MM.1S (cell line): ENCODE results near the gene AGO3.

ENCODE experiments used
- DNase-seq: peaks from one replicate; pipeline ENCODE4 v3.0.0-alpha.2; 2015
- H2AFZ ChIP-seq: fragments of 300-600 bp; sonication (generic); 2 replicates; pipeline ENCODE4 v1.6.0; 2016; ENCODE audit warnings: antibody characterized with exemption, low read length
- H3F3A ChIP-seq: fragments of 300-600 bp; sonication (generic); 2 replicates; pipeline ENCODE4 v1.6.1; 2016; ENCODE audit warnings: mild to moderate bottlenecking, antibody characterized with exemption, low read length, moderate library complexity, mixed read lengths; ENCODE audit not compliant: insufficient read depth
- H3K27ac ChIP-seq: fragments of 300-600 bp; sonication (generic); 2 replicates; pipeline ENCODE4 v1.5.1; 2016; ENCODE audit warnings: mild to moderate bottlenecking, low read length
- H3K27me3 ChIP-seq: fragments of 300-600 bp; sonication (generic); replicated peaks from 2 replicates; pipeline ENCODE4 v1.6.0; 2016; ENCODE audit warnings: low read length; ENCODE audit not compliant: insufficient read depth
- H3K36me3 ChIP-seq: fragments of 300-600 bp; sonication (generic); replicated peaks from 2 replicates; pipeline ENCODE4 v1.6.1; 2016; ENCODE audit warnings: mild to moderate bottlenecking, low read length, mixed read lengths; ENCODE audit not compliant: insufficient read depth
- H3K4me1 ChIP-seq: fragments of 300-600 bp; sonication (generic); 2 replicates; pipeline ENCODE4 v1.6.1; 2016; ENCODE audit warnings: low read length, mixed read lengths
- H3K4me2 ChIP-seq: fragments of 300-600 bp; sonication (generic); 2 replicates; pipeline ENCODE4 v1.6.0; 2016; ENCODE audit warnings: low read depth, low read length
- H3K4me3 ChIP-seq: fragments of 300-600 bp; sonication (generic); 2 replicates; pipeline ENCODE4 v1.5.1; 2016; ENCODE audit warnings: low read length, mixed read lengths
- H3K79me2 ChIP-seq: fragments of 300-600 bp; sonication (generic); 2 replicates; pipeline ENCODE4 v1.6.1; 2016; ENCODE audit warnings: mixed run types, low read length, mixed read lengths
- H3K9ac ChIP-seq: fragments of 300-600 bp; sonication (generic); 2 replicates; pipeline ENCODE4 v1.6.1; 2016; ENCODE audit warnings: low read length, mixed read lengths
- H3K9me2 ChIP-seq: fragments of 300-600 bp; sonication (generic); replicated peaks from 2 replicates; pipeline ENCODE4 v1.6.1; 2016; ENCODE audit warnings: mild to moderate bottlenecking, low read length, mixed read lengths; ENCODE audit not compliant: insufficient read depth
- H3K9me3 ChIP-seq: fragments of 300-600 bp; sonication (generic); replicated peaks from 2 replicates; pipeline ENCODE4 v1.6.1; 2016; ENCODE audit warnings: mild to moderate bottlenecking, low read length, mixed read lengths; ENCODE audit not compliant: insufficient read depth
- H4K20me1 ChIP-seq: fragments of 300-600 bp; sonication (generic); 2 replicates; pipeline ENCODE4 v1.6.1; 2016; ENCODE audit warnings: mild to moderate bottlenecking, low read length, moderate library complexity, mixed read lengths; ENCODE audit not compliant: insufficient read depth
- EZH2 ChIP-seq: fragments of 300-600 bp; sonication (generic); optimal IDR thresholded peaks from 2 replicates; pipeline ENCODE3; 2017; ENCODE audit warnings: low read depth, mild to moderate bottlenecking, antibody characterized with exemption, low read length, mixed read lengths
- EZH2phosphoT487 ChIP-seq: fragments of 300-600 bp; sonication (generic); IDR thresholded peaks from 2 replicates; pipeline ENCODE4 v1.6.1; 2018; ENCODE audit warnings: antibody characterized with exemption, low read length
- TF ChIP-seq, protein P1 (sequence below): fragments of 300-600 bp; sonication (generic); IDR thresholded peaks from 2 replicates; pipeline ENCODE4 v1.5.1; 2016; ENCODE audit warnings: antibody characterized with exemption, low read length, mixed read lengths

AGO3 gene

DNA sequence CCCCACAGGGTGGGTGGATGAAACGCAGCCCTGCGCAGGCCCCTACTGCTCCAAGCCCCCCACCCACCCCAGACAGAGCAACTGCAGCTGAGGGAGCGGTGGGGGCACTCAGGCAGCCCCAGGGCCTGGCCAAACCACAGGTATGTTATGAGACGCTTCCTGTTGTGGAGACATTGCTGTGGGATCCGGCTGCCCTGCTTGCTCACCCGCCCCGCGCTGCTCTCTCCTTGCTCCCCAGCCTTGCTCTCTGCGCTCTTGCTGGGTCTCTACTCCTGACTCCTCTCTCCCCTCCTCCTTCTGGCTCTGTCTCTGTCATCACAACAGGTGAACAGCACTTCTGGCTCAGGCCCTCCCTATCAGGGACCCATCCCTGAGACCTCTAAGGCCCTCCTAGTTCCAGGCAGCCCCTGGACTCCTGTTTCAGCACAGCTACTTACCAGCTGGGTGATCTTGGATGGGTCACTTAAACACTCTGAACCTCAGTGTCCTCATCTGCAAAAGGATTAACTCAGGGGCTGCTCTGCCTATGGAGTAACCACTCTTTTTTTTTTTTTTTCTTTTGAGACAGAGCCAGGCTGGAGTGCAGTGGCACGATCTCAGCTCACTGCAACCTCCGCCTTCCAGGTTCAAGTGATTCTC, 178.3 kb downstream of the AGO3 start:
- Histone ChIP-seq H3F3A (no peaks in the 10 kb centered on the region), H3K36me3 (no peaks in the 10 kb centered on the region), H3K79me2 (no peaks in the 10 kb centered on the region), H4K20me1 (no peaks in the 10 kb centered on the region), H3K4me3 (no peak overlapping the region), H3K9me3 (no peaks in the 10 kb centered on the region), H3K27me3 (no peaks in the 10 kb centered on the region), H3K9me2 (no peaks in the 10 kb centered on the region), H3K4me2 (no peak overlapping the region), H3K4me1 (no peaks in the 10 kb centered on the region), H2AFZ (peak overlapping the region; percentile 52; the same call in 1 of the 2 replicates), H3K9ac (no peak overlapping the region), H3K27ac (no peak overlapping the region)
- DNase-seq: no peak
- TF ChIP-seq EZH2phosphoT487 (no peak), EZH2 (no peak)
- TF ChIP-seq, protein P1, sequence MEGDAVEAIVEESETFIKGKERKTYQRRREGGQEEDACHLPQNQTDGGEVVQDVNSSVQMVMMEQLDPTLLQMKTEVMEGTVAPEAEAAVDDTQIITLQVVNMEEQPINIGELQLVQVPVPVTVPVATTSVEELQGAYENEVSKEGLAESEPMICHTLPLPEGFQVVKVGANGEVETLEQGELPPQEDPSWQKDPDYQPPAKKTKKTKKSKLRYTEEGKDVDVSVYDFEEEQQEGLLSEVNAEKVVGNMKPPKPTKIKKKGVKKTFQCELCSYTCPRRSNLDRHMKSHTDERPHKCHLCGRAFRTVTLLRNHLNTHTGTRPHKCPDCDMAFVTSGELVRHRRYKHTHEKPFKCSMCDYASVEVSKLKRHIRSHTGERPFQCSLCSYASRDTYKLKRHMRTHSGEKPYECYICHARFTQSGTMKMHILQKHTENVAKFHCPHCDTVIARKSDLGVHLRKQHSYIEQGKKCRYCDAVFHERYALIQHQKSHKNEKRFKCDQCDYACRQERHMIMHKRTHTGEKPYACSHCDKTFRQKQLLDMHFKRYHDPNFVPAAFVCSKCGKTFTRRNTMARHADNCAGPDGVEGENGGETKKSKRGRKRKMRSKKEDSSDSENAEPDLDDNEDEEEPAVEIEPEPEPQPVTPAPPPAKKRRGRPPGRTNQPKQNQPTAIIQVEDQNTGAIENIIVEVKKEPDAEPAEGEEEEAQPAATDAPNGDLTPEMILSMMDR: no peak

DNA sequence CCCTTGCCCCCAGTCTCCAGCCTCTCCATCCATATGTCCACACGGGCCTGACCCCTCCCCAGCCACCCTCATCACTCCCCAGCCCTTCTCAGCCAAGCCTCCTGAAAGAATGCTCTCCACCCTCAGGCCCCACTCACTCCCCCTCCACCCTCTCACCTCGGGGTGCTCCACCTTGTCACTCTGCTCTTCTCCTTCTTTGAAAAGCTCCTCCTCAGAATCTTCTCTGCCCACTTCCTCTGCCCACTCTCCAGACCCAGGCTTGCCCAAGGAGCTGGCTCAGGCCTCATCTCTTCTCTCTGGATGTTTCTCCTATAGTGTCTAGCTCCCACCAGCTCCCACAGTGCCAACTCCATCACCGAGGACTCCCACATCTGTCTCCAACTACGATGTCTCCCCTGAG, 180.2 kb downstream of the AGO3 start:
- H3K4me2 ChIP-seq: no peak overlapping the region
- H3K27ac ChIP-seq: no peak overlapping the region
- no peaks in the 10 kb centered on the region for H3K9me3 ChIP-seq
- H3K9ac ChIP-seq: no peak overlapping the region
- TF ChIP-seq EZH2: no peak
- TF ChIP-seq, protein P1: no peak
- no peak for TF ChIP-seq EZH2phosphoT487
- H3K27me3 ChIP-seq: no peaks in the 10 kb centered on the region
- DNase-seq: no peak
- H2AFZ ChIP-seq: no peak overlapping the region
- no peaks in the 10 kb centered on the region for H3K4me1 ChIP-seq
- H3F3A ChIP-seq: no peaks in the 10 kb centered on the region
- no peaks in the 10 kb centered on the region for H3K36me3 ChIP-seq
- no peaks in the 10 kb centered on the region for H3K79me2 ChIP-seq
- H3K9me2 ChIP-seq: no peaks in the 10 kb centered on the region
- no peak overlapping the region for H3K4me3 ChIP-seq
- H4K20me1 ChIP-seq: no peaks in the 10 kb centered on the region

DNA sequence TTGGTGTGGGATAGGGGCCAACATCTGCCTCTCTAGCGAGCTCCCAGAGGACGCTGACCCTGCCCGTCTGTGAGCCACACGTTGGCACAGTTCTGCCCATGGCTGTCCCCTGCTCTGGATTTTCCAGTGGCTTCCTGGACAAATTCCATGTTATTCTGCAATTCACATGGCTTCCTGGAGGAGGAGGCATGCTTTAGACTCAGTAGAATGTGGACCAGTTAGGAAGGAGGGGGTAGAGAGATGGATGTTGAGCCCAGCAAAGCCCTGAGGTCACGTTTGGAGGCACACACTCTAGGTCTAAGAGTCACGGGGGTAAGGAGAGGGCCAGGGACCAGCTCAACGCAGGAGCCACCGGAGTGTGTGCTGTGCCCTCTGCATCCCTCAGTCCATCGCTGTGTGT, 181.9 kb downstream of the AGO3 start:
- Histone ChIP-seq H3K9me2 (no peaks in the 10 kb centered on the region), H2AFZ (no peak overlapping the region), H3K79me2 (no peaks in the 10 kb centered on the region), H3K4me2 (no peak overlapping the region), H3K4me1 (no peaks in the 10 kb centered on the region), H3F3A (no peaks in the 10 kb centered on the region), H4K20me1 (no peaks in the 10 kb centered on the region), H3K9ac (no peak overlapping the region), H3K9me3 (no peaks in the 10 kb centered on the region), H3K27ac (no peak overlapping the region), H3K36me3 (no peaks in the 10 kb centered on the region), H3K27me3 (no peaks in the 10 kb centered on the region), H3K4me3 (no peak overlapping the region)
- no peak for DNase-seq
- TF ChIP-seq EZH2 (no peak), EZH2phosphoT487 (no peak)
- TF ChIP-seq, protein P1: no peak
